HCT116 (cell line): ENCODE measurements around the gene CAMK1D.

ENCODE experiments used
- CTCF ChIP-seq, 3 experiments: fragments of 200-600 bp in 1 of 3; sonication (generic) in 1 of 3; IDR thresholded peaks in 2 of 3; conservative IDR thresholded peaks in 1 of 3; 2 replicates each; pipeline ENCODE4 v1.5.1; 2012 to 2017; ENCODE audit warnings: low read depth in 2 of 3, low read length in 2 of 3, antibody characterized with exemption in 1 of 3, borderline replicate concordance in 1 of 3, control low read depth in 1 of 3, mild to moderate bottlenecking in 1 of 3, mixed read lengths in 1 of 3, mixed run types in 1 of 3, moderate library complexity in 1 of 3; ENCODE audit not compliant: insufficient read depth in 1 of 3
- ELF1 ChIP-seq: IDR thresholded peaks from 2 replicates; pipeline ENCODE4 v1.6.1; 2012; ENCODE audit warnings: low read depth, borderline replicate concordance
- EZH2phosphoT487 ChIP-seq: fragments of 200-600 bp; IDR thresholded peaks from 2 replicates; pipeline ENCODE4 v1.6.1; 2018; ENCODE audit warnings: antibody characterized with exemption, borderline replicate concordance
- POLR2A ChIP-seq: IDR thresholded peaks from 2 replicates; pipeline ENCODE4 v1.7.0; 2011; ENCODE audit warnings: borderline replicate concordance; ENCODE audit not compliant: insufficient read depth, insufficient read length; ENCODE audit errors: extremely low read depth
- POLR2AphosphoS5 ChIP-seq: IDR thresholded peaks from 2 replicates; pipeline ENCODE4 v1.6.1; 2011; ENCODE audit warnings: mild to moderate bottlenecking, low read depth, low read length, moderate library complexity
- YY1 ChIP-seq: IDR thresholded peaks from 2 replicates; pipeline ENCODE4 v1.6.1; 2011; ENCODE audit warnings: low read length, low read depth, moderate library complexity, mild to moderate bottlenecking; ENCODE audit not compliant: insufficient replicate concordance; ENCODE audit errors: extremely low read depth

- TF ChIP-seq ELF1 (no peak), YY1 (no peak), POLR2A (no peak), CTCF (IDR thresholded peaks at IDR 0.05 in 2 of 3, conservative IDR thresholded peaks at IDR 0.05 in 1 of 3; ENCODE audit: borderline replicate concordance in 1 of 3, insufficient read depth in 1 of 3, low read depth in 2 of 3, low read length in 2 of 3) (no peak), POLR2AphosphoS5 (no peak), EZH2phosphoT487 (no peak)
Measured at GRCh38 chr10:12353399-12354242, 4.3 kb downstream of the CAMK1D start.
